Measurements from ENCODE around the gene AP2A2. TPM values are rescaled to one million over a fixed set of nuclear protein-coding genes. Genes with fewer than 3 reads are reported as not detected.

The AP2A2 gene
- total RNA-seq, result 9.5 and 17.8 TPM in 2 replicates

GRCh38 chr11:925496-926301 is at the start of gene AP2A2:
Gene AP2A2 (plus strand): TSS chr11:925870. CDS start chr11:926022, 152 bp downstream.
- FAIRE-seq, result no peak
- peak; percentile 69 for TF ChIP-seq CTCF (IDR thresholded peaks at IDR 0.05; ENCODE audit: insufficient read depth, low read length, severe bottlenecking)
- Histone ChIP-seq H3K27me3 (ENCODE audit: control insufficient read depth, insufficient read depth, low read length) (no peaks in the 10 kb centered on the region), H3K36me3 (ENCODE audit: control insufficient read depth, insufficient read depth, low read length) (peaks cover 2% of the 10 kb centered on the region), H3K4me3 (ENCODE audit: low read depth, low read length) (peak within 1 kb of the TSS; percentile 65)
- peak; percentile 62 for DNase-seq (ENCODE audit: low read depth)

GRCh38 chr11:876545-876944 is 49.1 kb upstream of the AP2A2 start:
- Histone ChIP-seq H3K36me3 (ENCODE audit: control insufficient read depth, insufficient read depth, low read length) (peaks cover 4% of the 10 kb centered on the region), H3K4me3 (ENCODE audit: low read depth, low read length) (no peak overlapping the region), H3K27me3 (ENCODE audit: control insufficient read depth, insufficient read depth, low read length) (no peaks in the 10 kb centered on the region)
- TF ChIP-seq CTCF (IDR thresholded peaks at IDR 0.05; ENCODE audit: insufficient read depth, low read length, severe bottlenecking), result no peak
- FAIRE-seq (no peak), DNase-seq (ENCODE audit: low read depth) (no peak)

GRCh38 chr11:877565-877964 is 48.1 kb upstream of the AP2A2 start:
- no peaks in the 10 kb centered on the region for H3K27me3 ChIP-seq (ENCODE audit: control insufficient read depth, insufficient read depth, low read length)
- no peak overlapping the region for H3K4me3 ChIP-seq (ENCODE audit: low read depth, low read length)
- H3K36me3 ChIP-seq (ENCODE audit: control insufficient read depth, insufficient read depth, low read length), result peaks cover 6% of the 10 kb centered on the region
- DNase-seq (ENCODE audit: low read depth) (no peak), FAIRE-seq (no peak)
- no peak for TF ChIP-seq CTCF (IDR thresholded peaks at IDR 0.05; ENCODE audit: insufficient read depth, low read length, severe bottlenecking)

GRCh38 chr11:880447-880846 is 45.2 kb upstream of the AP2A2 start:
- FAIRE-seq (no peak), DNase-seq (ENCODE audit: low read depth) (no peak)
- Histone ChIP-seq H3K27me3 (ENCODE audit: control insufficient read depth, insufficient read depth, low read length) (no peaks in the 10 kb centered on the region), H3K4me3 (ENCODE audit: low read depth, low read length) (no peak overlapping the region), H3K36me3 (ENCODE audit: control insufficient read depth, insufficient read depth, low read length) (peaks cover 9% of the 10 kb centered on the region)
- no peak for TF ChIP-seq CTCF (IDR thresholded peaks at IDR 0.05; ENCODE audit: insufficient read depth, low read length, severe bottlenecking)

- no peak overlapping the region for H3K4me3 ChIP-seq (ENCODE audit: low read depth, low read length)
- H3K27me3 ChIP-seq (ENCODE audit: control insufficient read depth, insufficient read depth, low read length), result no peaks in the 10 kb centered on the region
- no peak for TF ChIP-seq CTCF (IDR thresholded peaks at IDR 0.05; ENCODE audit: insufficient read depth, low read length, severe bottlenecking)
- DNase-seq (ENCODE audit: low read depth) (no peak), FAIRE-seq (no peak)
- H3K36me3 ChIP-seq (ENCODE audit: control insufficient read depth, insufficient read depth, low read length), result peaks cover 13% of the 10 kb centered on the region
These were observed 43.1 kb upstream of the AP2A2 start for GRCh38 chr11:882596-882995.

GRCh38 chr11:883527-883926 is 42.1 kb upstream of the AP2A2 start:
- H3K4me3 ChIP-seq (ENCODE audit: low read depth, low read length), result no peak overlapping the region
- DNase-seq (ENCODE audit: low read depth) (no peak), FAIRE-seq (peak; percentile 82)
- peaks cover 13% of the 10 kb centered on the region for H3K36me3 ChIP-seq (ENCODE audit: control insufficient read depth, insufficient read depth, low read length)
- no peaks in the 10 kb centered on the region for H3K27me3 ChIP-seq (ENCODE audit: control insufficient read depth, insufficient read depth, low read length)
- no peak for TF ChIP-seq CTCF (IDR thresholded peaks at IDR 0.05; ENCODE audit: insufficient read depth, low read length, severe bottlenecking)

All from bronchial epithelial cell (primary cell).